Lung (tissue), 12 donors: ENCODE measurements around the gene NOD1. TPM values are rescaled to one million over a fixed set of nuclear protein-coding genes. Genes with fewer than 3 reads are reported as not detected.

ENCODE experiments used
- ATAC-seq: fragments of 200-7000 bp; cut with Tn5 transposase; one replicate; pipeline ENCODE4 v1.9.1; 2020; ENCODE audit warnings: moderate number of reproducible peaks; ENCODE audit not compliant: insufficient read depth, low FRiP score
- DNase-seq, 3 donors: peaks; one replicate each; pipeline ENCODE4 v3.0.0-alpha.2; 2013 to 2017
- H3K27ac ChIP-seq, 2 donors: one replicate each; pipeline ENCODE4 v1.5.1; 2013; ENCODE audit warnings: mild to moderate bottlenecking in 2 of 2, moderate library complexity in 2 of 2, control low read depth in 1 of 2, inconsistent platforms in 1 of 2, low read depth in 1 of 2, low read length in 1 of 2
- H3K27me3 ChIP-seq, 3 donors: one replicate each; pipeline ENCODE4 v1.5.1; 2013; ENCODE audit warnings: low read length in 2 of 3; ENCODE audit not compliant: control insufficient read depth in 3 of 3, insufficient read depth in 3 of 3
- H3K36me3 ChIP-seq, 4 donors: one replicate each; pipeline ENCODE4 v1.5.1; 2013; ENCODE audit warnings: low read length in 4 of 4, mild to moderate bottlenecking in 1 of 4, moderate library complexity in 1 of 4; ENCODE audit not compliant: control insufficient read depth in 4 of 4, insufficient read depth in 4 of 4
- H3K4me1 ChIP-seq, 5 donors: one replicate each; pipeline ENCODE4 v1.5.1; 2013; ENCODE audit warnings: low read length in 5 of 5, mild to moderate bottlenecking in 2 of 5, moderate library complexity in 1 of 5; ENCODE audit not compliant: control insufficient read depth in 5 of 5, insufficient read depth in 5 of 5
- H3K4me3 ChIP-seq: one replicate; pipeline ENCODE4 v1.5.1; 2013; ENCODE audit warnings: mild to moderate bottlenecking, control low read depth, moderate library complexity
- H3K9ac ChIP-seq, 2 donors: one replicate each; pipeline ENCODE4 v1.5.1; 2013; ENCODE audit warnings: low read length in 2 of 2, control low read depth in 1 of 2; ENCODE audit not compliant: insufficient read depth in 1 of 2
- H3K9me3 ChIP-seq, 4 donors: one replicate each; pipeline ENCODE4 v1.5.1; 2013; ENCODE audit warnings: low read length in 3 of 4, mild to moderate bottlenecking in 1 of 4, moderate library complexity in 1 of 4; ENCODE audit not compliant: control insufficient read depth in 4 of 4, insufficient read depth in 3 of 4
- WGBS, 2 donors: extraction: QIAGEN DNeasy Blood & Tissue Kit; methylation state at CpG; one replicate each; pipeline ENCODE4 v1.1.7; 2013; 5-methylcytosine and 5-hydroxymethylcytosine counted together
- polyA plus RNA-seq, 2 donors: library from polyadenylated mRNA; stranded (reverse); fragments of 200-250 nt; gene quantifications; one replicate each; pipeline ENCODE4 v1.2.1, GENCODE V29; 2013
- total RNA-seq, 2 donors: library from RNA; depleted of rRNA in 1 of 2; stranded (reverse); fragments of >200 nt in 1 of 2; gene quantifications; one replicate each; pipeline ENCODE4 v1.2.1, GENCODE V29; 2014 to 2021
- TF ChIP-seq, protein P1 (sequence below): IDR thresholded peaks from 2 replicates; pipeline ENCODE4 v1.5.1; 2012; ENCODE audit warnings: mild to moderate bottlenecking; ENCODE audit errors: control extremely low read depth, extremely low read depth
- donor health status: control.
- donor health status: control.
- donor health status: Bipolar disorder and iron deficiency.
- donor health status: healthy.
- donor health status: DM: yes; HTN: yes; CAD: no.

The NOD1 gene
- total and polyA plus RNA-seq, 4 donors: 11.5 to 46.1 (median 21.5) TPM

- H3K4me1 ChIP-seq: peaks cover 7 to 18% (median 13%) of the 10 kb centered on the region in 5 donors
- peaks cover 5 to 26% (median 14%) of the 10 kb centered on the region in 4 donors for H3K36me3 ChIP-seq
- H3K9me3 ChIP-seq: no peaks in the 10 kb centered on the region
- no peak overlapping the region for H3K4me3 ChIP-seq
- H3K27me3 ChIP-seq: no peaks in the 10 kb centered on the region
- H3K9ac ChIP-seq: no peak overlapping the region
- TF ChIP-seq, protein P1, sequence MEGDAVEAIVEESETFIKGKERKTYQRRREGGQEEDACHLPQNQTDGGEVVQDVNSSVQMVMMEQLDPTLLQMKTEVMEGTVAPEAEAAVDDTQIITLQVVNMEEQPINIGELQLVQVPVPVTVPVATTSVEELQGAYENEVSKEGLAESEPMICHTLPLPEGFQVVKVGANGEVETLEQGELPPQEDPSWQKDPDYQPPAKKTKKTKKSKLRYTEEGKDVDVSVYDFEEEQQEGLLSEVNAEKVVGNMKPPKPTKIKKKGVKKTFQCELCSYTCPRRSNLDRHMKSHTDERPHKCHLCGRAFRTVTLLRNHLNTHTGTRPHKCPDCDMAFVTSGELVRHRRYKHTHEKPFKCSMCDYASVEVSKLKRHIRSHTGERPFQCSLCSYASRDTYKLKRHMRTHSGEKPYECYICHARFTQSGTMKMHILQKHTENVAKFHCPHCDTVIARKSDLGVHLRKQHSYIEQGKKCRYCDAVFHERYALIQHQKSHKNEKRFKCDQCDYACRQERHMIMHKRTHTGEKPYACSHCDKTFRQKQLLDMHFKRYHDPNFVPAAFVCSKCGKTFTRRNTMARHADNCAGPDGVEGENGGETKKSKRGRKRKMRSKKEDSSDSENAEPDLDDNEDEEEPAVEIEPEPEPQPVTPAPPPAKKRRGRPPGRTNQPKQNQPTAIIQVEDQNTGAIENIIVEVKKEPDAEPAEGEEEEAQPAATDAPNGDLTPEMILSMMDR: no peak
- WGBS, 2 donors: 45 to 55% methylated on average over 9 of the region's 9 CpGs
- ATAC-seq: peak; percentile 62
- H3K27ac ChIP-seq: peak overlapping the region; percentile 15 to 18
- DNase-seq: peak; percentile 65 to 88 (median 82)
These were observed 18.9 kb downstream of the NOD1 start for GRCh38 chr7:30459591-30460245.

- ATAC-seq (no peak), DNase-seq (no peak)
- H3K4me1 ChIP-seq: peaks cover 3 to 13% (median 12%) of the 10 kb centered on the region in 5 donors
- no peak overlapping the region for H3K27ac ChIP-seq
- H3K36me3 ChIP-seq: peaks cover 6 to 31% (median 19%) of the 10 kb centered on the region in 4 donors
- H3K27me3 ChIP-seq: no peaks in the 10 kb centered on the region
- TF ChIP-seq, protein P1: no peak
- H3K4me3 ChIP-seq: no peak overlapping the region
- WGBS, 2 donors: 70 to 86% methylated on average over 1 of the region's 1 CpG
- no peak overlapping the region for H3K9ac ChIP-seq
- no peaks in the 10 kb centered on the region for H3K9me3 ChIP-seq
These were observed 20.3 kb downstream of the NOD1 start for GRCh38 chr7:30458311-30458710.

- DNase-seq: no peak
- TF ChIP-seq, protein P1: no peak
- no peaks in the 10 kb centered on the region for H3K9me3 ChIP-seq
- no peak overlapping the region for H3K4me3 ChIP-seq
- no peak for ATAC-seq
- peaks cover 0 to 23% (median 5%) of the 10 kb centered on the region in 5 donors for H3K4me1 ChIP-seq
- 52 to 80% methylated on average over 3 of the region's 3 CpGs for WGBS, 2 donors
- H3K27ac ChIP-seq: no peak overlapping the region
- H3K9ac ChIP-seq: no peak overlapping the region
- no peaks in the 10 kb centered on the region for H3K27me3 ChIP-seq
- H3K36me3 ChIP-seq: peaks cover 17 to 50% (median 25%) of the 10 kb centered on the region in 4 donors
These were observed 24.7 kb downstream of the NOD1 start for GRCh38 chr7:30453921-30454320.
